T-helper 2 cell treated with Interferon-gamma antibody and Interleukin-4, amounts not matched to agents 5 μg/mL and 100 μg/mL, for 36 hours (primary cell): ENCODE data around the gene CAPN12.
A peak's percentile ranks its signal among the peaks of the same experiment; 100 is the strongest.

Experiments used
- DNase-seq: peaks from one replicate; pipeline ENCODE4 v3.0.0; 2021; ENCODE audit warnings: low spot score
- H3K27ac Mint-ChIP-seq: one replicate; pipeline ENCODE4 v1.8.0; 2021; ENCODE audit warnings: mild to moderate bottlenecking, mixed read lengths
- H3K27me3 Mint-ChIP-seq: one replicate; pipeline ENCODE4 v1.8.0; 2021; ENCODE audit warnings: low read depth, mixed read lengths
- H3K36me3 Mint-ChIP-seq: one replicate; pipeline ENCODE4 v1.8.0; 2021; ENCODE audit warnings: low read depth, mixed read lengths
- H3K4me1 Mint-ChIP-seq: one replicate; pipeline ENCODE4 v1.8.0; 2021; ENCODE audit warnings: low read depth, mixed read lengths
- H3K4me3 Mint-ChIP-seq: one replicate; pipeline ENCODE4 v1.8.0; 2022; ENCODE audit warnings: mild to moderate bottlenecking, moderate library complexity, mixed read lengths
- H3K9me3 Mint-ChIP-seq: one replicate; pipeline ENCODE4 v1.8.0; 2021; ENCODE audit warnings: mixed read lengths

Gene CAPN12

GRCh38 chr19:38729653-38730469, 14.4 kb downstream of the CAPN12 start:
- Mint-ChIP-seq H3K4me1 (peaks cover 22% of the 10 kb centered on the region), H3K27me3 (no peaks in the 10 kb centered on the region), H3K27ac (peak overlapping the region; percentile 78), H3K9me3 (no peaks in the 10 kb centered on the region), H3K36me3 (peaks cover 56% of the 10 kb centered on the region), H3K4me3 (no peak overlapping the region)
- peak; percentile 68 for DNase-seq

- Mint-ChIP-seq H3K9me3 (no peaks in the 10 kb centered on the region), H3K4me3 (no peak overlapping the region), H3K4me1 (peaks cover 12% of the 10 kb centered on the region), H3K27ac (no peak overlapping the region), H3K27me3 (no peaks in the 10 kb centered on the region), H3K36me3 (peaks cover 58% of the 10 kb centered on the region)
- DNase-seq: no peak
Measured at GRCh38 chr19:38728752-38729541, 15.3 kb downstream of the CAPN12 start.

- H3K4me1 Mint-ChIP-seq: peaks cover 4% of the 10 kb centered on the region
- H3K4me3 Mint-ChIP-seq: no peak overlapping the region
- peaks cover 60% of the 10 kb centered on the region for H3K36me3 Mint-ChIP-seq
- no peak for DNase-seq
- H3K27ac Mint-ChIP-seq: peak overlapping the region; percentile 36
- no peaks in the 10 kb centered on the region for H3K27me3 Mint-ChIP-seq
- H3K9me3 Mint-ChIP-seq: no peaks in the 10 kb centered on the region
Measured at GRCh38 chr19:38727868-38728660, 16.2 kb downstream of the CAPN12 start.

GRCh38 chr19:38727306-38727867, 16.9 kb downstream of the CAPN12 start:
- Mint-ChIP-seq H3K36me3 (peaks cover 55% of the 10 kb centered on the region), H3K4me3 (no peak overlapping the region), H3K4me1 (peaks cover 4% of the 10 kb centered on the region), H3K27me3 (no peaks in the 10 kb centered on the region), H3K27ac (no peak overlapping the region), H3K9me3 (no peaks in the 10 kb centered on the region)
- DNase-seq: no peak

GRCh38 chr19:38726761-38727301, 17.4 kb downstream of the CAPN12 start:
- no peak overlapping the region for H3K27ac Mint-ChIP-seq
- no peak overlapping the region for H3K4me3 Mint-ChIP-seq
- no peaks in the 10 kb centered on the region for H3K27me3 Mint-ChIP-seq
- no peak for DNase-seq
- H3K36me3 Mint-ChIP-seq: peaks cover 55% of the 10 kb centered on the region
- no peaks in the 10 kb centered on the region for H3K9me3 Mint-ChIP-seq
- peaks cover 4% of the 10 kb centered on the region for H3K4me1 Mint-ChIP-seq

GRCh38 chr19:38726284-38726673, 18.0 kb downstream of the CAPN12 start:
- H3K27ac Mint-ChIP-seq: peak overlapping the region; percentile 20

GRCh38 chr19:38725469-38726283, 18.6 kb downstream of the CAPN12 start:
- peaks cover 4% of the 10 kb centered on the region for H3K4me1 Mint-ChIP-seq
- no peaks in the 10 kb centered on the region for H3K9me3 Mint-ChIP-seq
- no peaks in the 10 kb centered on the region for H3K27me3 Mint-ChIP-seq
- no peak overlapping the region for H3K4me3 Mint-ChIP-seq
- H3K27ac Mint-ChIP-seq: no peak overlapping the region
- DNase-seq: no peak
- H3K36me3 Mint-ChIP-seq: peaks cover 54% of the 10 kb centered on the region

More at GRCh38 chr19:38726284-38726673, 18.0 kb downstream of the CAPN12 start:
- Mint-ChIP-seq H3K4me1 (peaks cover 4% of the 10 kb centered on the region), H3K27me3 (no peaks in the 10 kb centered on the region), H3K4me3 (no peak overlapping the region), H3K36me3 (peaks cover 54% of the 10 kb centered on the region), H3K9me3 (no peaks in the 10 kb centered on the region)
- no peak for DNase-seq

GRCh38 chr19:38723990-38724854, 20.1 kb downstream of the CAPN12 start:
- H3K27ac Mint-ChIP-seq: no peak overlapping the region

GRCh38 chr19:38723606-38723965, 20.7 kb downstream of the CAPN12 start:
- no peak overlapping the region for H3K4me3 Mint-ChIP-seq
- H3K9me3 Mint-ChIP-seq: no peaks in the 10 kb centered on the region
- no peaks in the 10 kb centered on the region for H3K4me1 Mint-ChIP-seq
- DNase-seq: no peak
- H3K36me3 Mint-ChIP-seq: peaks cover 40% of the 10 kb centered on the region
- H3K27me3 Mint-ChIP-seq: no peaks in the 10 kb centered on the region
- H3K27ac Mint-ChIP-seq: no peak overlapping the region

More at GRCh38 chr19:38723990-38724854, 20.1 kb downstream of the CAPN12 start:
- Mint-ChIP-seq H3K9me3 (no peaks in the 10 kb centered on the region), H3K36me3 (peaks cover 43% of the 10 kb centered on the region), H3K4me1 (no peaks in the 10 kb centered on the region), H3K4me3 (no peak overlapping the region), H3K27me3 (no peaks in the 10 kb centered on the region)
- no peak for DNase-seq

- no peaks in the 10 kb centered on the region for H3K9me3 Mint-ChIP-seq
- H3K27ac Mint-ChIP-seq: no peak overlapping the region
- DNase-seq: no peak
- no peaks in the 10 kb centered on the region for H3K4me1 Mint-ChIP-seq
- no peak overlapping the region for H3K4me3 Mint-ChIP-seq
- no peaks in the 10 kb centered on the region for H3K27me3 Mint-ChIP-seq
- H3K36me3 Mint-ChIP-seq: peaks cover 38% of the 10 kb centered on the region
Measured at GRCh38 chr19:38722947-38723605, 21.2 kb downstream of the CAPN12 start.

GRCh38 chr19:38721979-38722773, 22.1 kb downstream of the CAPN12 start:
- H3K4me1 Mint-ChIP-seq: no peaks in the 10 kb centered on the region
- no peak overlapping the region for H3K27ac Mint-ChIP-seq
- H3K36me3 Mint-ChIP-seq: peaks cover 38% of the 10 kb centered on the region
- no peak for DNase-seq
- no peaks in the 10 kb centered on the region for H3K27me3 Mint-ChIP-seq
- H3K9me3 Mint-ChIP-seq: no peaks in the 10 kb centered on the region
- no peak overlapping the region for H3K4me3 Mint-ChIP-seq
